CD4-positive, alpha-beta T cell treated with Interleukin-4 for 1 hour (primary cell): ENCODE results near the gene UCP3.

Experiments
- DNase-seq, 2 donors: peaks; one replicate each; pipeline ENCODE4 v3.0.0-alpha.2; 2020 to 2022

UCP3 gene, protein sequence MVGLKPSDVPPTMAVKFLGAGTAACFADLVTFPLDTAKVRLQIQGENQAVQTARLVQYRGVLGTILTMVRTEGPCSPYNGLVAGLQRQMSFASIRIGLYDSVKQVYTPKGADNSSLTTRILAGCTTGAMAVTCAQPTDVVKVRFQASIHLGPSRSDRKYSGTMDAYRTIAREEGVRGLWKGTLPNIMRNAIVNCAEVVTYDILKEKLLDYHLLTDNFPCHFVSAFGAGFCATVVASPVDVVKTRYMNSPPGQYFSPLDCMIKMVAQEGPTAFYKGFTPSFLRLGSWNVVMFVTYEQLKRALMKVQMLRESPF

DNA sequence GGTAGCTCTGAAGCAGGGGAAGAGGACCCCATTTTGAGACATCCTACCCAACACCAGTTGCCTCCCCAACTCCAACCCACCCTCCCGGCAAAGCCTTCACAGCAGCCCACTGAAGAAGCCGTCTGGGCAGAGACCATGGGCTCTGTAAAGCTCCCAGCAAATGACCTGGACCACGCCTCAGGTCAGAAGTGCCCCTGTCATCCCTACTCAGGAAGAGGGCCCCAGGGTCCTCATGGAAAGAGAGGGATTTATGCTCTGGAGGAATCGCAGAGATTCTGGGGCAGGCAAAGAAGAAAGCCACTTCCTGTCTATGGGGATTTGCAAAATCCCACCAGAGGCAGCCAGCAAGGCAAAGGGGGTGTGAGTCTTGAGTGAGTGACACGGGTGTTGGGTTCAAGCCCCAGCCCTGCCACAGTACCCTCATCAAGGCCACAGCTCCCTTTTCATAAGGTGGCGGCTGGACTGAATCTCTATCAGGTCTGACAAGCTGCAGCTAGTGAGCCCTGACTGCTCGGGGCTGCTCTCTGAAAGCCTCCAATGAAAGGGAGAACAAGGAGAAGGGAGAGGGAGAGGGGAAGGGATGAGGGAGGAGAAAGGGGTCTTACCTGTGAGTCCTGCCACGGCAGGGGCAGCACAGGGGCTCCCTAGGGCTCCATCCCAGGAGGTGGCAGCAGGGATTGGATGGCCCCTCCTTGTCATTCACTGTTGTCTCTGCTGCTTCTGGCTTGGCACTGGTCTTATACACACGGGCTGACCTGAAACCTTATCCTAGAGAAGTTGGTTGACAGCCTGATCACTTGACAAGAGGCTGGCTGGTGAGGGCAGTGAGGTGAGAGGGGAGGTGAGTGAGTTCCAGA is at the start of gene UCP3:
TSS of gene UCP3 (minus strand) at position 713 of the 857 bp plus-strand sequence. CDS start 2,043 bp downstream, outside the sequence.
- no peak for DNase-seq

GRCh38 chr11:74057249-74058151 is 48.6 kb upstream of the UCP3 start:
- no peak for DNase-seq

DNA sequence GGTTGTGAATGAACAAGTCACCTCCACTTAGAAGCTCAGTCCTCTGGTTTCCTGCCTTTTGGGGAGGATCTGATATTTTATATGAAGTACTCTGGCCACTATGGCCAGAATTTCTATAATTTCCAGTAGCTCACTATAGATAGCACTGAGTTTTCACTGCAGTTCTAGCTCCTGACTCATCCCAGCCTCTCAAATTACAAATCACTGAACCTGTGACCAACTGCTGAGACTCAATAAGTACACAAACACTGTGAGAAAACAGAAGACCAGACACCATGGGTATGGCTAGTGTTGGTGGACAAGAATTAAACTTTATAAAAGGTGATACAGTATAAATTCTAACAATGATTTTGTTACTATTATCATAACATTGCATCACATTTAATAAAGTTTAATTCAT is 47.1 kb upstream of the UCP3 start:
- no peak for DNase-seq

GRCh38 chr11:74050465-74050864 is 41.6 kb upstream of the UCP3 start:
- DNase-seq, result no peak

DNA sequence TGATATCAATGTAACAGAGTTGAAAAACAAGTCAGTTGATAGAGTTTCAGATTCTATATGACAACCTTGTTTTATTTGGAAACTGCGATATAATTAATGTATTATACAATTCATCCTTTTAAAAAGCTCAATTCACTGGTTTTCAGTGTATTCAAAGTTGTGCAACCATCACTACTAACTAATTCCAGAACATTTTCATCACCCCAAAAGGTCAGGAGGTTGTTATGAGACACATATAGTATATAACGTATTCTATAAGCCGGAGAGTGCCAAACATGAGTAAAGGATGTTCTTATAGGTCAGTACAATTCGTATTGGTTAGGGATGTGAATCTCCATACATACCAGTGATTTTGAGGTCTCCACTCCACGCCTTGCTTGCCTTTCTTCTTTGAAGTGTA is 40.1 kb upstream of the UCP3 start:
- DNase-seq, result no peak

DNA sequence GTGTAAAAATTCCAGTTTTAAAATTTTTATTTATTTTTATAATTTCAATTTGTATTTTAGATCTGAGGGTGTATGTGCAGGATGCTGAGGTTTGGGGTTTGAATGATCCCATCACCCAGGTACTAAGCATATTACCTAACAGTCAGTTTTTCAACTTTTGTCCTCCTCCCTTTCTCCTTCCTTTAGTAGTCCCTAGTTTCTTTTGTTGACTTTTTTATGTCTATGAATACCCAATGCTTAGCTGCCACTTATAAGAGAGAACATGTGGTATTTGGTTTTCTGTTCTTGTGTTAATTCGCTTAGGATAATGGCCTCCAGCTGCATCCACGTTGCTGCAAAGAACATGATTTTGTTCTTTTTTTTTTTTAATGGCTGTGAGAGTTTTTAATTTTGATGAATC is 35.7 kb upstream of the UCP3 start:
- no peak for DNase-seq

GRCh38 chr11:74043450-74043849 is 34.6 kb upstream of the UCP3 start:
- DNase-seq, result no peak

DNA sequence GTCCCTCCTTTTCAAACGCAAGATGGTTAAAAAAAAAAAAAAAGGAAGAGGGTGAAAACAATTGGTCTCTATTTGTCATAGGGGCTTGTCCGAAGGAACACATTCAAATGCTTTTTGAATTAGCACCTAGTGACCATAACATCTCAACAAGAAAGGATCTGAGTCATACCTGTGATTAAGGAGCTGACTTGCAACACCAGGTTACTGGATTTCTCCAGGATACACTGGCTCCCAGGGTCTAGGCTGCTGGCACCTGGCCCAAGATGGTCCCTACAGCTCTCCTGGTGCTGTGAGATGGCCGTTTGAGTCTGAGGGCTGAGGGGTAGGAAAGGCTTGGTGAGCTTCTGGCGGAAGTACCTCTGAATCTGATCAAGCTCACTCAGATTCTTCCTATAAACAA is 28.4 kb upstream of the UCP3 start:
- DNase-seq, result no peak

GRCh38 chr11:74035264-74035663 is 26.4 kb upstream of the UCP3 start:
- DNase-seq, result no peak

DNA sequence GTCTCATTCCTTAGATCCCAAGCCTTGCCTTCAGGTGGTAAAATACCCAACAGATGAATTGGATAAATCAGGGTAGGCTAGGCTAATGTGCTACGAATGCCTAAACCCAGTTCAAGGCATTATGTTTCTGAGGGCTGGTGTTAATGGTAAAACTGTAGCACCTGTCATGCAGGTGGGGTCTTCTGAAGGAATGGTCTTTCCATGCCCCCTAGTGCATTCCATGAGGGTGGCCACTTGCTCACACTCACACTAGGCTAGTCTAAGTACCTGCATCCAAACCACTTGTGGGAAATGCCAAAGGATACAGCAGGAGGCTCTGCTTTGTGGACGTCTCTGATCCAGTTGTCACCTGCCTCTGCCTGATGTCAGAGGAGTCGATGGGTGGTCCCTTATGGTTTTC is 24.2 kb upstream of the UCP3 start:
- DNase-seq, result peak; percentile 41 to 42

- peak in 1 of 2 donors; percentile 34 for DNase-seq
Measured at GRCh38 chr11:74030723-74031676, 22.1 kb upstream of the UCP3 start.

- peak in 1 of 2 donors; percentile 64 for DNase-seq
Measured at GRCh38 chr11:74025467-74026166, 16.7 kb upstream of the UCP3 start.

GRCh38 chr11:74024261-74025029 is 15.6 kb upstream of the UCP3 start:
- DNase-seq, result peak in 1 of 2 donors; percentile 77

GRCh38 chr11:74023276-74023675 is 14.4 kb upstream of the UCP3 start:
- no peak for DNase-seq

GRCh38 chr11:74022546-74022945 is 13.7 kb upstream of the UCP3 start:
- DNase-seq, result no peak

- DNase-seq, result no peak
Measured at GRCh38 chr11:74021998-74022397, 13.1 kb upstream of the UCP3 start.

DNA sequence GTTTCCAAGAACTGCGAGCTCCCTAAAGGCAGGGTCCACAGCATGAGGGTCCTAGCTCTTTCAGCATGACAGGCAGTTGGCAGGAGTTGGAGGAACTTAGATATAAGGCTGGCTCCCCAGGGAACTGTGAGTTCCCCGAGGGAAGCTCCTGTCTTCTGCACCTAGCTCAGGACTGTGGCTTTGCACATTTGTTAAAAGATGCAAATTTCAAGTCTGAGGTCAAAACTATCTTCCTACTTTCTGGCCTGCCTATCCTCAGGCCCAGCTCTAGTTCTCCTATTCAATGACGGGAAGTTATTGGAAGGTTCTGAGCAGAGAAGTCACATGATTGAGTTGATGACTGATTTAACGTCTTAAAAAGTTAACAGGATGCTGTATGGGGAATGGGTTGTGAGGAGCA is 11.7 kb upstream of the UCP3 start:
- peak in 1 of 2 donors; percentile 33 for DNase-seq

DNA sequence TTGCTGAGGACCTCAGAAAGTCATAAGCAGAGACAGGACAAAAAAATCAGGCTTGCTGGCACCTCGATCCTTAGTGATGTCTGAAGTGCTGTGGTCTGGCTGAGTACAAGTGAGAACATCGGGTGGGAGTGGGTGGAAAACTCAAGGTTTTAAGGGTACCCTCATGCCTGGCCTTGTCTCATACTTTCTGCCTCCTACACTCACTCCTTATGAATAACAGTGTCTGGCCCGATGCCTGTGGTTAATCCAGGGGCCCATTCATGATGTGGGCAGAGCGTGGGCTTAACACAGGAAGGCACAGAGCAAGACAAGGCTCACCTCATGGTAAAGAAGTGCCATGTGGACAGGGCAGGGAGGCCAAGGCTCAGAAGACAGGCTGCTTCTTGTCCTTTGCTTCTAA is 11.0 kb upstream of the UCP3 start:
- DNase-seq, result no peak

GRCh38 chr11:74019104-74019738 is 10.3 kb upstream of the UCP3 start:
- DNase-seq, result no peak
